ENCODE data around the gene PRDM16.
A peak's percentile ranks its signal among the peaks of the same experiment; 100 is the strongest.

PRDM16 gene

GRCh38 chr1:3460672-3461131 lies 391.7 kb downstream of the PRDM16 start:
- DNase-seq (ENCODE audit: low spot score), result no peak
- TF ChIP-seq CTCF (conservative IDR thresholded peaks at IDR 0.05; ENCODE audit: low read depth), result no peak
- POLR2A ChIA-PET (ENCODE audit: low non-redundant PET), result no interaction called here
- CTCF ChIA-PET, result interaction anchor here (1.7 kb wide), 1 partner anchor 8 kb away, joined by 6 read pairs; no protein-coding TSS in a partner anchor
- peak overlapping the region; percentile 76 for H3K27ac ChIP-seq

- DNase-seq (ENCODE audit: low spot score), result no peak
- TF ChIP-seq CTCF (conservative IDR thresholded peaks at IDR 0.05; ENCODE audit: low read depth), result no peak
- peak overlapping the region; percentile 76 for H3K27ac ChIP-seq
- ChIA-PET CTCF (interaction anchor here (0.6 to 1.7 kb wide), 3 partner anchors 8 to 197 kb away, joined by 3 to 6 read pairs (median 5); no protein-coding TSS in a partner anchor), POLR2A (ENCODE audit: low non-redundant PET) (no interaction called here)
These were observed 392.4 kb downstream of the PRDM16 start for GRCh38 chr1:3461238-3461933.

- CTCF ChIA-PET, result interaction anchor here (0.6 to 1.7 kb wide), 3 partner anchors 9 to 196 kb away, joined by 3 to 6 read pairs (median 5); no protein-coding TSS in a partner anchor
- H3K27ac ChIP-seq, result peak overlapping the region; percentile 1; the same call in 1 of the 2 replicates
- POLR2A ChIA-PET (ENCODE audit: low non-redundant PET), result no interaction called here
- no peak for DNase-seq (ENCODE audit: low spot score)
- no peak for TF ChIP-seq CTCF (conservative IDR thresholded peaks at IDR 0.05; ENCODE audit: low read depth)
These were observed 392.9 kb downstream of the PRDM16 start for GRCh38 chr1:3461934-3462275.

GRCh38 chr1:3462356-3463012 lies 393.5 kb downstream of the PRDM16 start:
- no peak for DNase-seq (ENCODE audit: low spot score)
- no peak for TF ChIP-seq CTCF (conservative IDR thresholded peaks at IDR 0.05; ENCODE audit: low read depth)
- POLR2A ChIA-PET (ENCODE audit: low non-redundant PET), result no interaction called here
- peak overlapping the region; percentile 1; the same call in 1 of the 2 replicates for H3K27ac ChIP-seq
- CTCF ChIA-PET, result interaction anchor here (0.6 to 1.7 kb wide), 5 partner anchors 9 to 196 kb away, joined by 3 to 8 read pairs (median 5); no protein-coding TSS in a partner anchor

GRCh38 chr1:3463013-3463385 lies 394.0 kb downstream of the PRDM16 start:
- no peak for TF ChIP-seq CTCF (conservative IDR thresholded peaks at IDR 0.05; ENCODE audit: low read depth)
- POLR2A ChIA-PET (ENCODE audit: low non-redundant PET), result no interaction called here
- no peak overlapping the region for H3K27ac ChIP-seq
- CTCF ChIA-PET, result interaction anchor here (0.9 to 1.0 kb wide), 2 partner anchors 9 to 19 kb away, joined by 3 to 8 read pairs; no protein-coding TSS in a partner anchor
- DNase-seq (ENCODE audit: low spot score), result no peak

GRCh38 chr1:3463408-3463863 lies 394.4 kb downstream of the PRDM16 start:
- POLR2A ChIA-PET (ENCODE audit: low non-redundant PET), result no interaction called here
- CTCF ChIA-PET, result interaction anchor here (0.9 to 1.5 kb wide), 3 partner anchors 8 to 18 kb away, joined by 3 to 12 read pairs (median 8); no protein-coding TSS in a partner anchor

More at GRCh38 chr1:3463408-3463863, 394.4 kb downstream of the PRDM16 start:
- H3K27ac ChIP-seq, result peak overlapping the region; percentile 23; the same call in 1 of the 2 replicates
- no peak for DNase-seq (ENCODE audit: low spot score)
- no peak for TF ChIP-seq CTCF (conservative IDR thresholded peaks at IDR 0.05; ENCODE audit: low read depth)
